Endodermal cell (in vitro differentiated cells): ENCODE results near the gene ATP1B1. TPM values are rescaled to one million over a fixed set of nuclear protein-coding genes. Genes with fewer than 3 reads are reported as not detected.

Experiments
- DNase-seq: peaks from one replicate; pipeline ENCODE4 v3.0.0-alpha.2; 2017
- H3K27ac ChIP-seq: 2 replicates; pipeline ENCODE4 v1.5.1; 2013; ENCODE audit warnings: mild to moderate bottlenecking, low read depth, low read length, moderate library complexity
- H3K27me3 ChIP-seq: 2 replicates; pipeline ENCODE4 v1.6.1; 2013; ENCODE audit warnings: mild to moderate bottlenecking, low read length, moderate library complexity; ENCODE audit not compliant: insufficient read depth, control insufficient read depth, poor library complexity, severe bottlenecking
- H3K36me3 ChIP-seq: 2 replicates; pipeline ENCODE4 v1.7.0; 2013; ENCODE audit warnings: mild to moderate bottlenecking, low read length, moderate library complexity; ENCODE audit not compliant: control insufficient read depth, insufficient read depth
- H3K4me1 ChIP-seq: one replicate; pipeline ENCODE4 v1.7.0; 2013; ENCODE audit warnings: low read length; ENCODE audit not compliant: control insufficient read depth, insufficient read depth
- H3K4me3 ChIP-seq: 2 replicates; pipeline ENCODE4 v1.5.1; 2013; ENCODE audit warnings: mild to moderate bottlenecking, low read length, moderate library complexity
- H3K9ac ChIP-seq: 2 replicates; pipeline ENCODE4 v1.6.1; 2013; ENCODE audit warnings: mild to moderate bottlenecking, low read length, moderate library complexity; ENCODE audit not compliant: poor library complexity, severe bottlenecking; ENCODE audit errors: extremely low read depth
- H3K9me3 ChIP-seq: 2 replicates; pipeline ENCODE4 v1.6.1; 2013; ENCODE audit warnings: mild to moderate bottlenecking, low read length, moderate library complexity; ENCODE audit not compliant: control insufficient read depth
- H3K27ac Mint-ChIP-seq: 2 replicates; pipeline ENCODE4 v1.8.0; 2020; ENCODE audit warnings: mixed read lengths
- H3K27me3 Mint-ChIP-seq: 2 replicates; pipeline ENCODE4 v1.8.0; 2021; ENCODE audit warnings: mild to moderate bottlenecking, mixed read lengths; ENCODE audit not compliant: insufficient read depth
- H3K36me3 Mint-ChIP-seq: 2 replicates; pipeline ENCODE4 v1.8.0; 2020; ENCODE audit warnings: low read depth, mixed read lengths
- H3K4me1 Mint-ChIP-seq: 2 replicates; pipeline ENCODE4 v1.8.0; 2020; ENCODE audit warnings: mixed read lengths
- H3K4me3 Mint-ChIP-seq: 2 replicates; pipeline ENCODE4 v1.8.0; 2020; ENCODE audit warnings: mild to moderate bottlenecking, moderate library complexity, mixed read lengths
- H3K9me3 Mint-ChIP-seq: 2 replicates; pipeline ENCODE4 v1.8.0; 2020; ENCODE audit warnings: mild to moderate bottlenecking, mixed read lengths
- WGBS, 2 experiments: methylation state at CpG; one replicate each; pipeline versions ENCODE4 v1.1.5 to v1.1.7; 2013; ENCODE audit warnings: missing lambda C conversion rate in 2 of 2, mixed read lengths in 1 of 2; ENCODE audit not compliant: insufficient coverage in 1 of 2, insufficient read length in 1 of 2; 5-methylcytosine and 5-hydroxymethylcytosine counted together
- total RNA-seq, 2 donors: library from RNA; stranded (reverse); fragmentation: NEBNext Ultra II Directional in 1 of 2; extraction: Animal tissue kit (Norgen Biotek cat#: 25700) in 1 of 2; gene quantifications; 2 replicates in 1 of 2; 3 replicates in 1 of 2; pipeline ENCODE4 v1.2.1, GENCODE V29; 2021
- TF ChIP-seq, protein P1 (sequence below): fragments of 200-600 bp; sonication (generic); conservative IDR thresholded peaks from 2 replicates; pipeline ENCODE4 v1.5.0; 2021; ENCODE audit warnings: antibody characterized with exemption, mild to moderate bottlenecking

Gene ATP1B1
- total RNA-seq, 2 donors from 2014 or later, result 49.9 to 56.3 TPM

DNA sequence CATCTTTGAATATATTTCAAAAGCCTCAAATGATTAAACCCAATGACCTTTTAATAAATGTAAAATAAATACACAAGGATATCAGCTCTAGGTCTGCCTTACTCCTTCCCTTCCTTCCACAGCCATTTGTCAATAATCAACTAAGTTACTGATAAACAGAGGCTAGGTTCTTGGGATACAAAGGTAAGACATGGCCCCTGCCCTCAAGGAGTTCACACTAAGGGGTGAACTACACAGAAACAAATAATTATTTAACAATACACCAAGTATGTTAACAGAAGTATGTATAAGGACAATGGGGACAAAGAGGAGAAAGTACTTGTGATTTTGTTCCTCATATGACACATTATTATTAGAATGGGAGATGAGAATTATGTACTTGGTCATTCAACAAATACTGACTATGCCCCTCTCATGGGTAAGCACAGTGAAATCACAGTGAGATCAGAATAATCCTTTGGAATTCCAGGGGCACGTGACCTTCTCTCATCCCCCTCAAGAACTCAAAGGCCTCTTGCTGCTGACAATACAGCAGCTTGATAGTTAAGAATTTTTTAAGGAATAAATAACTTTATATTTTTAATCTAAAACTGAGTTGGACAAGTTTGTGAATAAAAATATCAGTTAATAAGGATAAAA lies 40.2 kb downstream of the ATP1B1 start:
- H3K27ac Mint-ChIP-seq, result peak overlapping the region; percentile 60
- H3K4me1 ChIP-seq, result peaks cover 2% of the 10 kb centered on the region
- H3K4me3 ChIP-seq, result peak overlapping the region; percentile 39
- no peaks in the 10 kb centered on the region for H3K36me3 Mint-ChIP-seq
- H3K27ac ChIP-seq, result no peak overlapping the region
- TF ChIP-seq, protein P1, sequence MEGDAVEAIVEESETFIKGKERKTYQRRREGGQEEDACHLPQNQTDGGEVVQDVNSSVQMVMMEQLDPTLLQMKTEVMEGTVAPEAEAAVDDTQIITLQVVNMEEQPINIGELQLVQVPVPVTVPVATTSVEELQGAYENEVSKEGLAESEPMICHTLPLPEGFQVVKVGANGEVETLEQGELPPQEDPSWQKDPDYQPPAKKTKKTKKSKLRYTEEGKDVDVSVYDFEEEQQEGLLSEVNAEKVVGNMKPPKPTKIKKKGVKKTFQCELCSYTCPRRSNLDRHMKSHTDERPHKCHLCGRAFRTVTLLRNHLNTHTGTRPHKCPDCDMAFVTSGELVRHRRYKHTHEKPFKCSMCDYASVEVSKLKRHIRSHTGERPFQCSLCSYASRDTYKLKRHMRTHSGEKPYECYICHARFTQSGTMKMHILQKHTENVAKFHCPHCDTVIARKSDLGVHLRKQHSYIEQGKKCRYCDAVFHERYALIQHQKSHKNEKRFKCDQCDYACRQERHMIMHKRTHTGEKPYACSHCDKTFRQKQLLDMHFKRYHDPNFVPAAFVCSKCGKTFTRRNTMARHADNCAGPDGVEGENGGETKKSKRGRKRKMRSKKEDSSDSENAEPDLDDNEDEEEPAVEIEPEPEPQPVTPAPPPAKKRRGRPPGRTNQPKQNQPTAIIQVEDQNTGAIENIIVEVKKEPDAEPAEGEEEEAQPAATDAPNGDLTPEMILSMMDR, result no peak
- no peaks in the 10 kb centered on the region for H3K36me3 ChIP-seq
- no peaks in the 10 kb centered on the region for H3K27me3 ChIP-seq
- DNase-seq, result no peak
- WGBS, 2 experiments, result 64% methylated on average over 1 of the region's 1 CpG; no CpG with 5 or more reads in 1 of the 2 experiments
- H3K9ac ChIP-seq, result no peak overlapping the region
- H3K27me3 Mint-ChIP-seq, result no peaks in the 10 kb centered on the region
- H3K9me3 ChIP-seq, result no peaks in the 10 kb centered on the region
- H3K4me1 Mint-ChIP-seq, result peaks cover 13% of the 10 kb centered on the region
- H3K4me3 Mint-ChIP-seq, result no peak overlapping the region
- H3K9me3 Mint-ChIP-seq, result no peaks in the 10 kb centered on the region

DNA sequence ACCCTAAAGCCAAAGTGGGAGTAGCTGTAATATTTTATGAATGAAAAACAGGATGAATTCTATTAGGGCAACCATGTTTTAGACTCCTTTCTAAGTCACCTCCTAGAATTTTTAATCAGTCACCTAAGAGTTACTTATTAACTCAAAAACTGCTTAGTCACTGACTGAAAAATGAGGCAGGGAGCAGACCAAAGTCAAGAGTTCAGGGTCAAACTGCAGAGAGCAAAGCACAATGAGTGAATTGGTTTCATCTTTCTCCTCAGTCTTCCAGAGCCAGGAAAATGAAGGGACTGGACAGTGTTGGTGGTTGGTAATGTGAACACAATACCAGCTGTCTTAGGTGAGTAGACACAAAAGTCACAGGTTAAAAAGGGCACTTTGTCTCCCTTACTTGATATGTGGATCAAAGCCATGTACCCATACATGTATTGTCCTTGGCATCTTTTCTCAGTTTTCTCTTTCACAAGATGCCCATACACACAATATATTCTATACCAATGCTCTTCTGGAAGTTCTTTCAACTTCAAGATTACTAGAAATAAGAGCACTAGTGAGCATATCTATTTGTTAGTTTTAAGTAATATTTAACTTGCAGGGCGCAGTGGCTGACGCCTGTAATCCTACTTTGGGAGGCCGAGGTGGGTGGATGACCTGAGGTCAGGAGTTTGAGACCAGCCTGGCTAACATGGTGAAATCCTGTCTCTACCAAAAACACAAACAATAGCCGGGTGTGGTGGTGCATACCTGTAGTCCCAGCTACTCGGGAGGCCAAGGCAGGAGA lies 42.2 kb downstream of the ATP1B1 start:
- WGBS, 2 experiments, result 83 to 89% methylated on average over 5 of the region's 5 CpGs
- Histone ChIP-seq H3K27ac (no peak overlapping the region), H3K4me3 (no peak overlapping the region), H3K27me3 (no peaks in the 10 kb centered on the region), H3K9ac (no peak overlapping the region), H3K36me3 (no peaks in the 10 kb centered on the region), H3K9me3 (no peaks in the 10 kb centered on the region), H3K4me1 (peaks cover 2% of the 10 kb centered on the region)
- peaks cover 13% of the 10 kb centered on the region for H3K4me1 Mint-ChIP-seq
- no peaks in the 10 kb centered on the region for H3K9me3 Mint-ChIP-seq
- H3K4me3 Mint-ChIP-seq, result no peak overlapping the region
- H3K27me3 Mint-ChIP-seq, result no peaks in the 10 kb centered on the region
- no peaks in the 10 kb centered on the region for H3K36me3 Mint-ChIP-seq
- no peak for DNase-seq
- peak overlapping the region; percentile 74 for H3K27ac Mint-ChIP-seq
- TF ChIP-seq, protein P1, result no peak

DNA sequence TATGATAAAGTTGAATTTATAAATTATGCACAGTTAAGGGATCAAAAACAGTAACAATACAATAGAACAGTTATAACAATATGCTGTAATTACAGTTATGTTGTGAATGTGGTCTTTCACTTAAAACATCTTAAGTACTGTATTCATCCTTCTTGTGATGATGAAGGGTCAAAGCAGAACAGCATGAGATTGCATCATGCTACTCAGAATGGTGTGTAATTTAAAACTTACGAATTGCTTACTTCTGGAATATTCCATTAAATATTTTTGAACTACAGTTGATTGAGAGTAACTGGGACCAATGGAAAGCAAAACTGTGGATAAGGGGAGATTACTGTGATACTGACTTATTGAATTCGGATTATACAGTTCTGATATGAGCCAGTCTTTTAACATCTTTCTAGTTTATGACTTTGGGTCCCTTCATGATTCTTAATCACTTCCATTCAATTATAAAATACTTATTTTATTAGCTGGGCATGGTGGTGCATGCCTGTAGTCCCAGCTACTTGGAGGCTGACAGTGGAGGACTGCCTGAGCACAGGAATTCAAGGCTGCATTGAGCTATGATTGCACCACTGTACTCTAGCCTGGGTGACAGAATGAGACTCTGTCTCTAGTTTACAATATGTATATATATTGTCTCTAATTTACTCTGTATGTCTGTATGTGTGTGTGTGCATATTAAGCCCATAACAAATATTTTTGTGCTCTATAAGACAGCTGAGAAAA lies 43.2 kb downstream of the ATP1B1 start:
- H3K4me1 ChIP-seq, result peaks cover 2% of the 10 kb centered on the region
- no peak for DNase-seq
- H3K9ac ChIP-seq, result no peak overlapping the region
- 80 to 94% methylated on average over 1 to 2 of the region's 2 CpGs for WGBS, 2 experiments
- TF ChIP-seq, protein P1, result no peak
- no peaks in the 10 kb centered on the region for H3K36me3 Mint-ChIP-seq
- no peaks in the 10 kb centered on the region for H3K36me3 ChIP-seq
- H3K4me3 ChIP-seq, result no peak overlapping the region
- H3K9me3 ChIP-seq, result no peaks in the 10 kb centered on the region
- H3K27me3 Mint-ChIP-seq, result no peaks in the 10 kb centered on the region
- H3K4me3 Mint-ChIP-seq, result no peak overlapping the region
- peaks cover 13% of the 10 kb centered on the region for H3K4me1 Mint-ChIP-seq
- no peaks in the 10 kb centered on the region for H3K9me3 Mint-ChIP-seq
- H3K27me3 ChIP-seq, result no peaks in the 10 kb centered on the region
- H3K27ac Mint-ChIP-seq, result no peak overlapping the region
- H3K27ac ChIP-seq, result no peak overlapping the region
